HG02798 (cell line): ENCODE results near the gene ACSF2.
"Not testable (repeated sequence)": the region's sequence is repeated elsewhere in the genome, so short reads cannot be mapped to it uniquely, and the experiment has no call there.

Experiments
- ATAC-seq: cut with Tn5 transposase; IDR thresholded peaks from one replicate; pipeline ENCODE4 v1.9.1; 2021; ENCODE audit warnings: mild to moderate bottlenecking; ENCODE audit not compliant: unreplicated experiment, poor library complexity

Gene ACSF2, protein sequence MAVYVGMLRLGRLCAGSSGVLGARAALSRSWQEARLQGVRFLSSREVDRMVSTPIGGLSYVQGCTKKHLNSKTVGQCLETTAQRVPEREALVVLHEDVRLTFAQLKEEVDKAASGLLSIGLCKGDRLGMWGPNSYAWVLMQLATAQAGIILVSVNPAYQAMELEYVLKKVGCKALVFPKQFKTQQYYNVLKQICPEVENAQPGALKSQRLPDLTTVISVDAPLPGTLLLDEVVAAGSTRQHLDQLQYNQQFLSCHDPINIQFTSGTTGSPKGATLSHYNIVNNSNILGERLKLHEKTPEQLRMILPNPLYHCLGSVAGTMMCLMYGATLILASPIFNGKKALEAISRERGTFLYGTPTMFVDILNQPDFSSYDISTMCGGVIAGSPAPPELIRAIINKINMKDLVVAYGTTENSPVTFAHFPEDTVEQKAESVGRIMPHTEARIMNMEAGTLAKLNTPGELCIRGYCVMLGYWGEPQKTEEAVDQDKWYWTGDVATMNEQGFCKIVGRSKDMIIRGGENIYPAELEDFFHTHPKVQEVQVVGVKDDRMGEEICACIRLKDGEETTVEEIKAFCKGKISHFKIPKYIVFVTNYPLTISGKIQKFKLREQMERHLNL

GRCh38 chr17:50425682-50426471 lies at the start of gene ACSF2:
Gene ACSF2 (plus strand): TSS chr17:50426218. CDS start chr17:50426262, 44 bp downstream.
- peak; percentile 61 for ATAC-seq

GRCh38 chr17:50379351-50380132 lies 46.5 kb upstream of the ACSF2 start:
- no peak for ATAC-seq

DNA sequence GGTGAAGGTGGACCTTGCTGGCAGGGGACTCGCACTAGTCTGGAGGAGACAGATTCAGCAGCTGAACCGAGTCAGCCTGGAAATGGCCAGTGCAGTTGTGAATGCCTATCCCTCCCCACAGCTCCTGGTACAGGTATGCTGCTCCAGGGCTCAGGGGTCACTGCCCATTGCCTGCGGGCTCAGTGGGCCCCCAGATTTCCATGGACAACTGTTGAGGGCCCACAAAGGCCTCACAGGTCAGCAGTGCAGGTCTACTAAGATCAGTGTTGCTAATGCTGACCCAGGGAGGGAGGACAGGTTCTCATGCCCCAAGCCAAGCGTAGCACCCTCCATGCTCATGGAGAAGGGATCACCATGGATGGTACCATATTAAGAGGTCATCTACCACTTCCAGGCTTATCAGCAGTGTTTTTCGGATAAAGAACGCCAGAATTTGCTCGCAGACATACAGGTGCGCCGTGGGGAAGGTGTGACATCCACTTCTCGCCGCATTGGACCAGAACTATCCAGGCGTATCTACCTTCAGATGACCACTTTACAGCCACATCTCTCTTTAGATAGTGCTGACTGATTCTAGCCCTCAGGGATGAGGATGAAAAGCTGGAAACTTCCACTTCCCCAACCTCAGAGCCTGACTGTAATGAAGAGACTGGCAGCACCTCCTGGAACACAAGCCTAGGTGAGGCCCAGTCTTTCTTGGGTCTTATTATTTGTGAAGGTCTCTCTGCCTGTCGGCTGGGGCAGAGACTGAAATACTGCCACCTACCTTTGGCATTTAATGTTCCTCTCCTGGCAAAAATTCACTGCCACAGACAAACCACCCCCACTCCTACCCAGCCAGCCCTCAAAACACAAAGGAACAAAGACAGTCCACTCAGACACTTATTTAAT lies 45.4 kb upstream of the ACSF2 start:
- ATAC-seq = no peak

DNA sequence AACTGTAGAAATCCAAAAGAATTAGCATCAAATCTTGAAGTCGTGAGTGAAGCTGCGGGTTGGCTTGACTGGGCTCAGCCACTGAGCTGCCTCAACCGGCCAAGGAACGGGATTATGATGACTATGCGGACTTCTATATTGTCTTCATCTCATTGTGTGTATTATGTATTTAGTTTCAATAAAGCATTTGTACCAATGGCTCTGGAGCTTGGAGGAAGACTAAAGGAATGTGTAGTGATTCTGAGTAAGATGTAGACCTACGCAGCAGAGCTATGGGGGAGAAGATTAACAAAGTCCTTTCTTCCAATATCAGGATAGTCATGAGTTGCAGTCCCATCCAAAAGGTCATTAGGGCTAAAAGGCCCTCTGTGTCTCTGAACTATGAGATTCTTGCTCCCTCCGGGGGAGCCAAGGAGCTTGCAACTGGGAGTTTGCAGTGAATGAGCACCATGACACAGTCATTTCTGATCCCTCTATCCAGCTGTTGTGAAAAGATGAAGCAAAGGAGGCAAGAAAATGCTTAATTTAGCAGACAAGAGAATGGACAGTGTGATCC lies 44.7 kb upstream of the ACSF2 start:
- no peak for ATAC-seq

GRCh38 chr17:50381920-50382319 lies 44.1 kb upstream of the ACSF2 start:
- no peak for ATAC-seq

GRCh38 chr17:50382931-50383330 lies 43.1 kb upstream of the ACSF2 start:
- no peak for ATAC-seq

DNA sequence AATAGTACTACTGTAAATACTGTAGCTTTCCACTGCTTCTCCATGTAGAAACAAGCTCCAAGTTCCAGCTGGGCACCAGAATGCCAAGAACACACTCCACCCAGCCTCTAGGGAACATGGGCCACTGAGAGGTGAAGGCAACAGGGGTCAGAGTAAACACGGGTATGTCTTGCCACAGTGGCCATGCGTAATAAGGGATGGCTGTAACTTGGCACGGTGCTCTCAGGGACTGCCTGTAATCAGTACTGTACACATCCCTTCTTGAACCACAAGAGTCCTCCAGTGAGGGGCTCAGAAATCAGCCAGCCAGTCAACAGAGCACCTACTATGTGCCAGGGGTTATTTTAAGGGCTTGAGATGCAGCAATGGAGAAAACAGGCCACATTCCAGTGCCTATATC lies 39.5 kb upstream of the ACSF2 start:
- ATAC-seq = no peak

- ATAC-seq = no peak
These were observed 37.3 kb upstream of the ACSF2 start for GRCh38 chr17:50388728-50389127.

DNA sequence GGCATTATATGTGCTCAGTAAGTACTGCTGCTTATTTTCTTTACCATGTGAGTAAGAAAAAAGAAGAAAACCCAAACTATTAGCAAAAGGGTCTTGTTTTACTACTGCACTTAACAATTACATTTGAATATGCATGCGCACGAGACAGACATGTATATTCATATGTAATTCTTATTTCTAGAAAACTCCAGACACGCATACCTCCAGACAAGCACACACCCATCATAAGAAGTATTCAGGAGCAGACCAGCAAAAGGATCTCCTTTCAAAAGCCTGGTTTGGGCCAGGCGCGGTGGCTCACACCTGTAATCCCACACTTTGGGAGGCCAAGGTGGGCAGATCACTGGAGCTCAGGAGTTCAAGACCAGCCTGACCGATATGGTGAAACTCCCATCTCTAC lies 36.5 kb upstream of the ACSF2 start:
- ATAC-seq = no peak

DNA sequence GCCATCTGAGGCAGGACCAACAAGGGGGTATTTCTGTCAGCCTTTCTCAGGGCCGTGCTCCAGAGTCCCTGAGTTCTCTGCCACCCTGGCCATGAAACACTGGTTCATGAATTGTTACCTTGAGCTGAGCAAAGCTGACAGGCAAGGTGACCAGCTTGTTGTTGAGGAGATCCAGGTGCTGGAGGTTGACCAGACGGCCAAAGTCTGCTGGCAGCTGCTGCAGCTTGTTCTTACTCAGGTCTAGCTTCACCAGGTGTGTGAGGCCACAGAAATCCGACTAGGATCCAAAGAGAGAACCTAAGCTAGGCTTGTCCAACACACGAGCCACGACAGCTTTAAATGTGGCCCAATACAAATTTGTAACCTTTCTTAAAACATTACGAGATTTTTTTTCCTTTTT lies 33.4 kb upstream of the ACSF2 start:
- ATAC-seq = no peak

GRCh38 chr17:50393700-50394099 lies 32.3 kb upstream of the ACSF2 start:
- ATAC-seq = no peak

- ATAC-seq = no peak
These were observed 31.3 kb upstream of the ACSF2 start for GRCh38 chr17:50394711-50395110.

DNA sequence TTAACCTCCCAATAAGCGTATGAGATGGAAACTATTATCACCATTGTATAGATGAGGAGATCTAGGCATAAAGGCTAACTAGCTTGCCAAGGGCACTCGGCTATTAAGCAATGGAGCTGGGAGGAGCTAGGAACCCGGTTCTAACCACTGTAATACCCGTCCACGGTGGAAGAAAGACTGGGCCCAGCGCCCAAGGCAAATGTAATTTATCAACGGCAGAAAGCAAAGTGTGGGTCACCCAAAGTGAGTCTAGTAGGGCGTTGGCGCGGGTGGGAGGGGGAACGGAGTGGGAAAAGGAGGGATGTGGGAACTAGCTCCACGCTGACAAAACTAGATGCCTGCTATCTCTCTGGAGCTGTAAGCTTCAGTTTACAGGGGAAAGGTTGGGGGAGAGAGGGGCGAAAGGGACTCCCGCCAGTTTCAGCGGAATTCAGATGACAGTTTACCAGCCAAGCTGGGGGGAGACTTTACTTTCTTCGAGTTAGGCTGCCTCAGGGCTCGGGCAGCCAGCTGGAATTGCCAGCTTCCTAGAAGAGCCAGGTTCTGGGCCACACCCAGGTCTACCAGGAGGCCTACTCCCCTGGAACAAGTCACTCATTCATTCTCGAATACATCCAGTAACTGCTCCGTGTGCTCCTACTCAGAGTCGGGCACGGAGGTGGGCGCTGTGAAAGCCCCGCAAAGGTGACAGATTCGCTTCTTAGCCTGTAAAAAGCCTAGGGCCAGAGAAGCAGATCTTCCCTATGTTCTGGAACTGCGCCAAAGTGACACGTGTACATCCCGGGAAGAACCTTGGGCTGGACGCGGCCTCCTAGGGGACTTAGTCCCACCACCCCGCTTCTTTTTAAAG lies 29.5 kb upstream of the ACSF2 start:
- ATAC-seq = no peak

DNA sequence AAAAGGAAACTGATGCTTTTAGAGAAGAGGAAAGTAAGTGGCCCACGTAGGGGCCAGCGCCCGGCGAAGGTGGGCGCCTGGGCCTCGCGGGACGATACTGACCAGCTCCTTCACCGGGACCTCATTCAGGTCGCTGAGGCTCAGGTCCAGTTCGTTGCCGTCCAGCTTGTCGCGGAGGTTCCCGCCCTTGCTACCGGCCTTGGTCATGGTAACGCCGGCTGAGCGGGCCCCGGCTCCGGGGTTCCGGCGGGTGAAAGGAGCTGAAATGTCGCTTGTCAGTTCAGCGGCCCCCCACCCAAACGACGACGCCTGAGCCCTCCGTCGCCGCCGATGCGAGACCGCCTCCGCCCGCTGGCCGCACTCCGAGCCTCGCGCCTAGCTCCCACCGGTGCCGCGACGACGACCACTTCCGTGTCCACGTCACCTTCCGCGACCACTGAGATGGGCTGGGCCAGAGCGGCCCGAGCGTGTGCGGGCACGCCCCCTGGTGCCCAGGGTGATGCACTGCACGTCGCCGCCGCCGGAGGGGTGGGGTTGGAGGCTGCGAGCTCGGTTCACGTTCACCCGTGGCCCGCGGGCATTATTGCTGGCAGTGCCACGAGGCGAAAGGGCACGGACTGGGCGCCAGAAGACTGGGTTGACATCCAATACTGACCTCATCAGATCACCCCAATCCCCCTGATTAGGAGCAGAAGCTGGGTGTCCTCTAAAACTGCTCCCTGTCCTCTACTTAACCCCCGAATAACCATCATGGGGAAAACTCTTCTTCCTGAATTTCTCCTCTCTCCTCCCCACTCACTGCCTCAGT lies 28.7 kb upstream of the ACSF2 start, which contains the start of gene LRRC59:
TSS of gene LRRC59 (minus strand) at position 413 of the 808 bp plus-strand sequence. CDS start at position 207, 206 bp downstream.
- ATAC-seq = peak; percentile 99

DNA sequence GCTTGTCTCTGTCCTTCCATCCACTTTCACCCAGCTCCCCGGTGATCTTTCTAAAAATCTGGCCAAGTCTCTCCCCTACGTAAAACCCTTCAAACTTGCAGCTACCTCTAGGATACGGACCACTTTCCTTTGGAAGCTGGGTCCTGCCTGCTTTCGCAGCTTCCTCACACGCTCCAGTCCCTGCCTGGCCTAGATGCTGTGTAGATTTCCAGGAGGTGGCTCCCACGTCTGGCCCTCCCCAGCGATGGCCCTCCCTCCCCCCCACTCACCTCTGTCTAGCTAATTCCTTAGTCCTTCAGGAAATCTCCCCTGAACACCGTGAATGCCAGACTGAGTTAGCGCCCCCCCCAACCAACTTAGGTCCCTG lies 28.1 kb upstream of the ACSF2 start:
- ATAC-seq = no peak

DNA sequence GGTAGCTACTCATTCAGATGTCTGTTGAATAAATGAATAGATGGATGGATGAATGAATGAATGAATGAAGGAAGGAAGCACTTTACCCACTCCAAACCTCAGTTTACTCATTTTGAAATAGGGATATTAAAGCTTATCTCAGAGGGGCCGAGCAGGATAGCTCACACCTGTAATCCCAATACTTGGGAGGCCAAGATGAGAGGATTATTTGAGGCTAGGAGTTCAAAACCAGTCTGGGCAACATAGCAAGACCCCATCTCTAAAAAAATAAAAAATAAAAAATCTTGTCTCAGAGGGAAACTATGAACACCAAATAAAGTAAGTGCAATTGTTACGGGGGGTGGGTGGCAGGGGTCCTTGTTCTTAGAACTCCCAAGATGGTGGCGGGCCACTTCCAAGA lies 27.3 kb upstream of the ACSF2 start:
- ATAC-seq = not testable (repeated sequence)

GRCh38 chr17:50399591-50399990 lies 26.4 kb upstream of the ACSF2 start:
- ATAC-seq = not testable (repeated sequence)
